ENCODE results near the gene GPR27.
A peak's percentile ranks its signal among the peaks of the same experiment; 100 is the strongest.

GRCh38 chr3:71771884-71772283 is 18.2 kb downstream of the GPR27 start:
- TF ChIP-seq ARNT (IDR thresholded peaks at IDR 0.05), result no peak
- TF ChIP-seq SP1 (IDR thresholded peaks at IDR 0.05), result no peak
- no peak for TF ChIP-seq FOXM1 (IDR thresholded peaks at IDR 0.05; ENCODE audit: borderline replicate concordance)
- no peak for TF ChIP-seq SUZ12 (IDR thresholded peaks at IDR 0.05)
- TF ChIP-seq BHLHE40 (IDR thresholded peaks at IDR 0.05; ENCODE audit: borderline replicate concordance), result no peak
- TF ChIP-seq PKNOX1 (IDR thresholded peaks at IDR 0.05), result peak; percentile 81

All from HEK293T (cell line).